IPS-11a (cell line): ENCODE results near the gene SMIM38.

Experiments
- H3K4me3 ChIP-seq: one replicate; pipeline ENCODE4 v1.5.1; 2013; ENCODE audit warnings: low read depth, low read length, control low read depth

The SMIM38 gene

GRCh38 chr11:69200331-69201065, 44.8 kb downstream of the SMIM38 start:
- H3K4me3 ChIP-seq = no peak overlapping the region

- no peak overlapping the region for H3K4me3 ChIP-seq
Observed at GRCh38 chr11:69201066-69201365, 45.3 kb downstream of the SMIM38 start.

- H3K4me3 ChIP-seq = no peak overlapping the region
Observed at GRCh38 chr11:69201764-69202370, 46.1 kb downstream of the SMIM38 start.

GRCh38 chr11:69202511-69203221, 46.9 kb downstream of the SMIM38 start:
- no peak overlapping the region for H3K4me3 ChIP-seq

- no peak overlapping the region for H3K4me3 ChIP-seq
Observed at GRCh38 chr11:69203381-69203780, 47.6 kb downstream of the SMIM38 start.

GRCh38 chr11:69203901-69204245, 48.1 kb downstream of the SMIM38 start:
- no peak overlapping the region for H3K4me3 ChIP-seq

DNA sequence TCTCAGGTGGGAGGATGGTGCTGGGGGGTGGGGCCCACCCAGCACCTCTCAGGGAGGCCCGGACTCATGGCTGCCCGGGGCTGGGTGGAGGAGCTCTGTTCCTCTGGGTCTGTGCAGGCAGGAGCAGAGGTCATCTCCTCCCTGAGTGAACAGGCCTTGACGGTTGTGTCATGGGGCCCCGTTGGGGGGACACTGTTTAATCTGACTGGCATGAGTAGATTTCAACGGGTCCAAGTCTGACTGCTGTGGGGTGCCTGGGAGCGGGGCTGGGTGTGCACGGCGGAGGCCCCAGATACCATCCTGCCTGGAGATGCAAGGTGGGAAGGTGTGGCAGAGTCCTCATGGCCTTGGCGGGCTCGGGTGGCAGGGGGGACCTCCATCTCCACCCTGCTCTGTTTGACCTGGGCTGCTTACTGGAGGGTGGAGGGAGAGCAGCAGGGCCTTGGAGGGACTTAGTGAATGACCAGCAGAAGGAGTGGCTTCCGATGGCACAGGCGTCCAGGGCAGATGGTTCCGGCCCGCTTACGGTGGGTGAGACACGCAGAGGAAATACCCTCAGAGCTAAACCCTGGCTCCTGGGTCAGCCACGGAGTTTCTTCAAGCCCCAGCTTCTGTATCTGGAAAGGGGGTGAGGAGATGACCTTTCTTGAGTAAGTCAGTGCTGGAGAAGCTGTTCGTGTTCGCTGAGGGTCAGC, 48.7 kb downstream of the SMIM38 start:
- no peak overlapping the region for H3K4me3 ChIP-seq

GRCh38 chr11:69204941-69205742, 49.4 kb downstream of the SMIM38 start:
- no peak overlapping the region for H3K4me3 ChIP-seq
